Mucosa of stomach (tissue), 1 donor: ENCODE data around the gene DOK3.

Experiments used
- H3K27me3 ChIP-seq: one replicate; pipeline ENCODE4 v1.7.0; 2013; ENCODE audit warnings: mild to moderate bottlenecking, low read length; ENCODE audit not compliant: control insufficient read depth, insufficient read depth
- H3K36me3 ChIP-seq: one replicate; pipeline ENCODE4 v1.7.0; 2013; ENCODE audit warnings: low read length; ENCODE audit not compliant: control insufficient read depth, insufficient read depth
- H3K4me1 ChIP-seq: one replicate; pipeline ENCODE4 v1.7.0; 2013; ENCODE audit warnings: mild to moderate bottlenecking, low read length; ENCODE audit not compliant: control insufficient read depth, insufficient read depth
- H3K4me3 ChIP-seq: one replicate; pipeline ENCODE4 v1.7.0; 2013; ENCODE audit warnings: low read length
- H3K9ac ChIP-seq: one replicate; pipeline ENCODE4 v1.7.0; 2013; ENCODE audit warnings: mild to moderate bottlenecking, low read length, moderate library complexity
- H3K9me3 ChIP-seq: one replicate; pipeline ENCODE4 v1.7.0; 2013; ENCODE audit warnings: mild to moderate bottlenecking, low read length, moderate library complexity; ENCODE audit not compliant: control insufficient read depth
- donor health status: Pancreatic carcinoma.

DOK3 gene

GRCh38 chr5:177457852-177458681 is 51.6 kb downstream of the DOK3 start:
- Histone ChIP-seq H3K27me3 (peaks cover 5% of the 10 kb centered on the region), H3K36me3 (no peaks in the 10 kb centered on the region), H3K9me3 (no peaks in the 10 kb centered on the region), H3K4me3 (no peak overlapping the region), H3K9ac (no peak overlapping the region), H3K4me1 (peaks cover 23% of the 10 kb centered on the region)

GRCh38 chr5:177456976-177457851 is 52.4 kb downstream of the DOK3 start:
- H3K9me3 ChIP-seq: no peaks in the 10 kb centered on the region
- no peak overlapping the region for H3K4me3 ChIP-seq
- no peaks in the 10 kb centered on the region for H3K36me3 ChIP-seq
- H3K4me1 ChIP-seq: peaks cover 23% of the 10 kb centered on the region
- H3K9ac ChIP-seq: no peak overlapping the region
- peaks cover 7% of the 10 kb centered on the region for H3K27me3 ChIP-seq

GRCh38 chr5:177456591-177456964 is 53.0 kb downstream of the DOK3 start:
- Histone ChIP-seq H3K9me3 (no peaks in the 10 kb centered on the region), H3K4me3 (no peak overlapping the region), H3K27me3 (peaks cover 7% of the 10 kb centered on the region), H3K9ac (no peak overlapping the region), H3K4me1 (peaks cover 23% of the 10 kb centered on the region), H3K36me3 (no peaks in the 10 kb centered on the region)

GRCh38 chr5:177455661-177456590 is 53.7 kb downstream of the DOK3 start:
- peak overlapping the region; percentile 41 for H3K4me3 ChIP-seq
- peaks cover 7% of the 10 kb centered on the region for H3K27me3 ChIP-seq
- no peaks in the 10 kb centered on the region for H3K9me3 ChIP-seq
- peak overlapping the region; percentile 57 for H3K9ac ChIP-seq
- no peaks in the 10 kb centered on the region for H3K36me3 ChIP-seq
- peaks cover 23% of the 10 kb centered on the region for H3K4me1 ChIP-seq

GRCh38 chr5:177455036-177455660 is 54.5 kb downstream of the DOK3 start:
- Histone ChIP-seq H3K4me3 (peak overlapping the region; percentile 41), H3K4me1 (peaks cover 23% of the 10 kb centered on the region), H3K9ac (peak overlapping the region; percentile 57), H3K27me3 (peaks cover 7% of the 10 kb centered on the region), H3K9me3 (no peaks in the 10 kb centered on the region), H3K36me3 (no peaks in the 10 kb centered on the region)

GRCh38 chr5:177454397-177455035 is 55.1 kb downstream of the DOK3 start:
- H3K4me1 ChIP-seq: peaks cover 23% of the 10 kb centered on the region
- no peak overlapping the region for H3K4me3 ChIP-seq
- peak overlapping the region; percentile 47 for H3K9ac ChIP-seq
- H3K27me3 ChIP-seq: peaks cover 12% of the 10 kb centered on the region
- H3K9me3 ChIP-seq: no peaks in the 10 kb centered on the region
- no peaks in the 10 kb centered on the region for H3K36me3 ChIP-seq

- Histone ChIP-seq H3K27me3 (peaks cover 14% of the 10 kb centered on the region), H3K4me3 (no peak overlapping the region), H3K9me3 (no peaks in the 10 kb centered on the region), H3K4me1 (peaks cover 23% of the 10 kb centered on the region), H3K36me3 (no peaks in the 10 kb centered on the region), H3K9ac (peak overlapping the region; percentile 34)
Measured at GRCh38 chr5:177453852-177454396, 55.7 kb downstream of the DOK3 start.

- peaks cover 27% of the 10 kb centered on the region for H3K4me1 ChIP-seq
- H3K36me3 ChIP-seq: no peaks in the 10 kb centered on the region
- H3K27me3 ChIP-seq: peaks cover 23% of the 10 kb centered on the region
Measured at GRCh38 chr5:177452688-177453638, 56.7 kb downstream of the DOK3 start.

More at GRCh38 chr5:177452688-177453638, 56.7 kb downstream of the DOK3 start:
- H3K4me3 ChIP-seq: no peak overlapping the region
- no peaks in the 10 kb centered on the region for H3K9me3 ChIP-seq
- H3K9ac ChIP-seq: no peak overlapping the region
